HEK293 (cell line): ENCODE results near the gene OR10K2.

Source experiments
- CTCF ChIA-PET: fragments of 350-600 bp; formaldehyde crosslinking; extraction: SDS; loops from one replicate; lab custom pipeline; 2021; ENCODE audit warnings: antibody characterized with exemption; lab: Yijun Ruan, JAX
- POLR2A ChIA-PET: fragments of 300-600 bp; formaldehyde crosslinking; extraction: SDS; loops from one replicate; lab custom pipeline; 2020; ENCODE audit warnings: antibody characterized with exemption, inconsistent platforms; lab: Yijun Ruan, JAX
- H3K27ac ChIP-seq: fragments of 200-500 bp; sonication (Bioruptor generic); 2 replicates; pipeline ENCODE4 v1.5.1; 2014; ENCODE audit warnings: low read depth, low read length, control low read depth, inconsistent platforms; ENCODE audit errors: extremely low read depth
- H3K36me3 ChIP-seq, 2 experiments: fragments of 200-500 bp in 1 of 2; sonication (Bioruptor generic) in 1 of 2; 1 replicate in 1 of 2; 2 replicates in 1 of 2; pipeline ENCODE4 v1.5.1; 2014 to 2017; ENCODE audit warnings: inconsistent platforms in 2 of 2, low read length in 2 of 2; ENCODE audit not compliant: control insufficient read depth in 2 of 2, insufficient read depth in 1 of 2
- H3K4me1 ChIP-seq: fragments of 200-500 bp; sonication (Bioruptor generic); 2 replicates; pipeline ENCODE4 v1.5.1; 2014; ENCODE audit warnings: mild to moderate bottlenecking, low read length, inconsistent platforms; ENCODE audit not compliant: control insufficient read depth, insufficient read depth
- H3K4me3 ChIP-seq: 2 replicates; pipeline ENCODE4 v1.5.1; 2011; ENCODE audit warnings: low read depth, mild to moderate bottlenecking, control low read depth, low read length, moderate library complexity
- H3K9me3 ChIP-seq: fragments of 200-500 bp; sonication (Bioruptor generic); 2 replicates; pipeline ENCODE4 v1.5.1; 2014; ENCODE audit warnings: low read depth, low read length, inconsistent platforms; ENCODE audit not compliant: control insufficient read depth, insufficient read depth
- GFI1B ChIP-seq: fragments of 450-650 bp; formaldehyde crosslinking; IDR thresholded peaks from 2 replicates; pipeline ENCODE4 v1.5.1; 2016; ENCODE audit warnings: missing biosample characterization, missing genetic modification characterization
- KLF9 ChIP-seq: fragments of 450-650 bp; formaldehyde crosslinking; IDR thresholded peaks from 2 replicates; pipeline ENCODE4 v1.5.1; 2016; ENCODE audit warnings: missing biosample characterization, missing genetic modification characterization, low read depth
- OSR2 ChIP-seq: fragments of 450-650 bp; formaldehyde crosslinking; IDR thresholded peaks from 2 replicates; pipeline ENCODE4 v1.5.1; 2016; ENCODE audit warnings: missing biosample characterization, missing genetic modification characterization
- SCRT1 ChIP-seq: fragments of 450-650 bp; formaldehyde crosslinking; IDR thresholded peaks from 2 replicates; pipeline ENCODE4 v1.5.1; 2016; ENCODE audit warnings: missing biosample characterization, missing genetic modification characterization, borderline replicate concordance
- ZBTB10 ChIP-seq: fragments of 450-650 bp; formaldehyde crosslinking; IDR thresholded peaks from 2 replicates; pipeline ENCODE4 v1.5.1; 2016; ENCODE audit warnings: missing biosample characterization, missing genetic modification characterization
- ZBTB20 ChIP-seq: fragments of 450-650 bp; formaldehyde crosslinking; IDR thresholded peaks from 2 replicates; pipeline ENCODE4 v1.5.1; 2016; ENCODE audit warnings: missing biosample characterization, missing genetic modification characterization
- ZBTB26 ChIP-seq: fragments of 450-650 bp; formaldehyde crosslinking; optimal IDR thresholded peaks from 2 replicates; pipeline ENCODE3; 2016; ENCODE audit warnings: missing biosample characterization, mild to moderate bottlenecking, missing genetic modification characterization
- ZBTB49 ChIP-seq: fragments of 450-650 bp; formaldehyde crosslinking; IDR thresholded peaks from 2 replicates; pipeline ENCODE4 v1.5.1; 2016; ENCODE audit warnings: missing biosample characterization, missing genetic modification characterization, low read depth
- ZIC2 ChIP-seq: fragments of 450-650 bp; formaldehyde crosslinking; IDR thresholded peaks from 2 replicates; pipeline ENCODE4 v1.5.1; 2016; ENCODE audit warnings: missing biosample characterization, missing genetic modification characterization
- ZNF146 ChIP-seq: fragments of 450-650 bp; formaldehyde crosslinking; IDR thresholded peaks from 2 replicates; pipeline ENCODE4 v1.5.1; 2016; ENCODE audit warnings: missing biosample characterization, missing genetic modification characterization
- ZNF155 ChIP-seq: fragments of 450-650 bp; formaldehyde crosslinking; IDR thresholded peaks from 2 replicates; pipeline ENCODE4 v1.5.1; 2016; ENCODE audit warnings: missing biosample characterization, missing genetic modification characterization
- ZNF18 ChIP-seq: fragments of 450-650 bp; formaldehyde crosslinking; IDR thresholded peaks from 2 replicates; pipeline ENCODE4 v1.5.1; 2016; ENCODE audit warnings: missing biosample characterization, missing genetic modification characterization
- ZNF311 ChIP-seq: fragments of 450-650 bp; formaldehyde crosslinking; IDR thresholded peaks from 2 replicates; pipeline ENCODE4 v1.5.1; 2017; ENCODE audit warnings: missing biosample characterization, missing genetic modification characterization, borderline replicate concordance
- ZNF423 ChIP-seq: fragments of 450-650 bp; formaldehyde crosslinking; IDR thresholded peaks from 2 replicates; pipeline ENCODE4 v1.5.1; 2016; ENCODE audit warnings: missing biosample characterization, missing genetic modification characterization
- ZNF433 ChIP-seq: fragments of 450-650 bp; formaldehyde crosslinking; IDR thresholded peaks from 2 replicates; pipeline ENCODE4 v1.5.1; 2016; ENCODE audit warnings: missing biosample characterization, missing genetic modification characterization, low read depth
- ZNF488 ChIP-seq: fragments of 450-650 bp; formaldehyde crosslinking; IDR thresholded peaks from 2 replicates; pipeline ENCODE4 v1.5.1; 2016; ENCODE audit warnings: missing biosample characterization, missing genetic modification characterization
- ZNF530 ChIP-seq: fragments of 450-650 bp; formaldehyde crosslinking; IDR thresholded peaks from 2 replicates; pipeline ENCODE4 v1.5.1; 2016; ENCODE audit warnings: low read depth, missing biosample characterization, missing genetic modification characterization
- ZNF558 ChIP-seq: fragments of 450-650 bp; formaldehyde crosslinking; IDR thresholded peaks from 2 replicates; pipeline ENCODE4 v1.5.1; 2016; ENCODE audit warnings: missing biosample characterization, missing genetic modification characterization
- ZNF560 ChIP-seq: fragments of 450-650 bp; formaldehyde crosslinking; IDR thresholded peaks from 2 replicates; pipeline ENCODE4 v1.5.1; 2017; ENCODE audit warnings: missing biosample characterization, missing genetic modification characterization, borderline replicate concordance
- ZNF624 ChIP-seq: fragments of 450-650 bp; formaldehyde crosslinking; IDR thresholded peaks from 2 replicates; pipeline ENCODE4 v1.5.1; 2017; ENCODE audit warnings: missing biosample characterization, missing genetic modification characterization
- ZNF776 ChIP-seq: fragments of 450-650 bp; formaldehyde crosslinking; IDR thresholded peaks from 2 replicates; pipeline ENCODE4 v1.5.0; 2017; ENCODE audit warnings: missing biosample characterization, missing genetic modification characterization, borderline replicate concordance
- ZNF785 ChIP-seq: fragments of 450-650 bp; formaldehyde crosslinking; IDR thresholded peaks from 2 replicates; pipeline ENCODE4 v1.5.1; 2016; ENCODE audit warnings: missing biosample characterization, missing genetic modification characterization
- TF ChIP-seq, protein P1 (sequence below): fragments of 450-650 bp; formaldehyde crosslinking; IDR thresholded peaks from 2 replicates; pipeline ENCODE4 v1.5.1; 2017; ENCODE audit warnings: missing biosample characterization, missing genetic modification characterization
- TF ChIP-seq, protein P2 (sequence below): fragments of 450-650 bp; formaldehyde crosslinking; IDR thresholded peaks from 2 replicates; pipeline ENCODE4 v1.5.1; 2016; ENCODE audit warnings: missing biosample characterization, missing genetic modification characterization

Gene OR10K2

DNA sequence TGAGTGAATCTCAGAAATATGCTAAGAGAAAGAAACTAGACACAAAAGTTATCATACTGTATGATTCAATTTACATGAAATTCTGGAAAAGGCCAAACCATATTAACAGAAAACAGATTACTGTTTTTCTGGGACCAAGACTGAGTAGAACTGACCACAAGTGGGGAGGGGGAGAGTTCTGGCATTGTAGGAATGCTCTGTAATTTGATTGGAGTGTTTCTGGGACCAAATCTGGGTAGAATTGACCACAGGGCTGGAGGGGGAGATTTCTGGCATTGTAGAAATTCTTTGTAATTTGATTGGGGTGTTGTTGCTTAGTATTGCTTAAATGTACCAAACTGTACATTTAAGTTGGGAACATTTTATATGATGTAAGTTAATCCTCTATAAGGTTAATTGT, 32.2 kb upstream of the OR10K2 start:
- Histone ChIP-seq H3K9me3 (no peaks in the 10 kb centered on the region), H3K4me1 (no peaks in the 10 kb centered on the region), H3K27ac (no peak overlapping the region), H3K4me3 (no peak overlapping the region), H3K36me3 (no peaks in the 10 kb centered on the region)
- CTCF ChIA-PET, result no interaction called here
- POLR2A ChIA-PET, result no interaction called here
- TF ChIP-seq ZNF530 (tag by site-specific recombination) (no peak), ZNF560 (no peak), ZNF624 (no peak), KLF9 (no peak), ZNF18 (tag by site-specific recombination) (no peak), ZIC2 (tag by site-specific recombination) (no peak), ZNF785 (tag by site-specific recombination) (no peak), OSR2 (tag by site-specific recombination) (no peak), ZNF433 (tag by site-specific recombination) (no peak), ZBTB10 (tag by site-specific recombination) (no peak), ZBTB49 (tag by site-specific recombination) (no peak), ZNF146 (tag by site-specific recombination) (no peak), ZNF423 (tag by site-specific recombination) (no peak), ZBTB20 (tag by site-specific recombination) (no peak), GFI1B (no peak), ZNF776 (tag by site-specific recombination) (no peak), ZBTB26 (tag by site-specific recombination) (no peak)
- TF ChIP-seq, protein P1, sequence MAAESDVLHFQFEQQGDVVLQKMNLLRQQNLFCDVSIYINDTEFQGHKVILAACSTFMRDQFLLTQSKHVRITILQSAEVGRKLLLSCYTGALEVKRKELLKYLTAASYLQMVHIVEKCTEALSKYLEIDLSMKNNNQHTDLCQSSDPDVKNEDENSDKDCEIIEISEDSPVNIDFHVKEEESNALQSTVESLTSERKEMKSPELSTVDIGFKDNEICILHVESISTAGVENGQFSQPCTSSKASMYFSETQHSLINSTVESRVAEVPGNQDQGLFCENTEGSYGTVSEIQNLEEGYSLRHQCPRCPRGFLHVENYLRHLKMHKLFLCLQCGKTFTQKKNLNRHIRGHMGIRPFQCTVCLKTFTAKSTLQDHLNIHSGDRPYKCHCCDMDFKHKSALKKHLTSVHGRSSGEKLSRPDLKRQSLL (tag by site-specific recombination), result no peak

- Histone ChIP-seq H3K9me3 (no peaks in the 10 kb centered on the region), H3K27ac (no peak overlapping the region), H3K4me3 (no peak overlapping the region), H3K4me1 (no peaks in the 10 kb centered on the region), H3K36me3 (no peaks in the 10 kb centered on the region)
- ChIA-PET CTCF (interaction anchor here (0.6 to 0.7 kb wide), 2 partner anchors 262 to 1203 kb away, joined by 3 to 4 read pairs; no protein-coding TSS in a partner anchor), POLR2A (no interaction called here)
- TF ChIP-seq, protein P2, sequence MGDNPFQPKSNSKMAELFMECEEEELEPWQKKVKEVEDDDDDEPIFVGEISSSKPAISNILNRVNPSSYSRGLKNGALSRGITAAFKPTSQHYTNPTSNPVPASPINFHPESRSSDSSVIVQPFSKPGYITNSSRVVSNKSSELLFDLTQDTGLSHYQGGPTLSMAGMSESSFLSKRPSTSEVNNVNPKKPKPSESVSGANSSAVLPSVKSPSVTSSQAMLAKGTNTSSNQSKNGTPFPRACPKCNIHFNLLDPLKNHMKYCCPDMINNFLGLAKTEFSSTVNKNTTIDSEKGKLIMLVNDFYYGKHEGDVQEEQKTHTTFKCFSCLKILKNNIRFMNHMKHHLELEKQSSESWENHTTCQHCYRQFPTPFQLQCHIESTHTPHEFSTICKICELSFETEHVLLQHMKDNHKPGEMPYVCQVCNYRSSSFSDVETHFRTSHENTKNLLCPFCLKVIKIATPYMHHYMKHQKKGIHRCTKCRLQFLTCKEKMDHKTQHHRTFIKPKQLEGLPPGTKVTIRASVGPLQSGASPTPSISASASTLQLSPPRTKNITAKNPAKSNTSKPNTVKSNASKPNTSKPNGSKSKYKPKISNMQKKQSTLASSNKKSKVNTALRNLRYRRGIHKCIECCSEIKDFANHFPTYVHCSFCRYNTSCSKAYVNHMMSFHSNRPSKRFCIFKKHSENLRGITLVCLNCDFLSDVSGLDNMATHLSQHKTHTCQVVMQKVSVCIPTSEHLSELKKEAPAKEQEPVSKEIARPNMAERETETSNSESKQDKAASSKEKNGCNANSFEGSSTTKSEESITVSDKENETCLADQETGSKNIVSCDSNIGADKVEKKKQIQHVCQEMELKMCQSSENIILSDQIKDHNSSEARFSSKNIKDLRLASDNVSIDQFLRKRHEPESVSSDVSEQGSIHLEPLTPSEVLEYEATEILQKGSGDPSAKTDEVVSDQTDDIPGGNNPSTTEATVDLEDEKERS (tag by site-specific recombination), result no peak
- TF ChIP-seq ZNF311 (no peak), ZNF558 (no peak), ZNF155 (tag by site-specific recombination) (no peak), ZNF488 (tag by site-specific recombination) (no peak), SCRT1 (tag by site-specific recombination) (no peak)
Observed at GRCh38 chr1:158457246-158457645, 31.2 kb upstream of the OR10K2 start.
